K562 (cell line): ENCODE data around the gene USP50. TPM values are rescaled to one million over a fixed set of nuclear protein-coding genes. Genes with fewer than 3 reads are reported as not detected.

Experiments used
- CBX8 ChIP-seq: fragments of 200-600 bp; sonication (generic); IDR thresholded peaks from 2 replicates; pipeline ENCODE4 v1.6.1; 2012; ENCODE audit warnings: borderline replicate concordance, mixed run types, low read depth, mild to moderate bottlenecking, moderate library complexity, mixed read lengths, low read length, control low read depth, inconsistent platforms; ENCODE audit not compliant: poor library complexity, severe bottlenecking; ENCODE audit errors: extremely low read depth
- TRIM28 ChIP-seq: fragments of 450-650 bp; IDR thresholded peaks from 2 replicates; pipeline ENCODE4 v1.6.1; 2017
- ZBTB40 ChIP-seq, 2 experiments: fragments of 450-650 bp in 1 of 2; sonication (generic) in 1 of 2; formaldehyde crosslinking in 1 of 2; IDR thresholded peaks; 2 replicates each; pipeline versions ENCODE4 v1.7.1 to v1.9.0; 2016 to 2022; ENCODE audit warnings: inconsistent platforms in 1 of 2, mild to moderate bottlenecking in 1 of 2, missing genetic modification reagents in 1 of 2
- ZMIZ1 ChIP-seq, 2 experiments: fragments of 150-350 bp in 1 of 2; IDR thresholded peaks; 2 replicates each; pipeline ENCODE4 v1.6.1; 2012 to 2016; ENCODE audit warnings: low read depth in 2 of 2, low read length in 2 of 2, mild to moderate bottlenecking in 1 of 2, moderate library complexity in 1 of 2
- polyA plus RNA-seq, 8 experiments: library from polyadenylated mRNA; depleted of rRNA in 4 of 8; stranded (reverse) in 5 of 8; unstranded in 3 of 8; fragments of >200 nt; fragmentation: Nextera tagmentation in 2 of 8; fragmentation: Illumina TruSeq in 1 of 8; extraction: Ambion mirVana in 2 of 8; extraction: Trizol in 1 of 8; gene quantifications; 2 replicates each; pipeline versions ENCODE4 v1.2.1 to v1.2.3, GENCODE V29; 2011 to 2014; ENCODE audit warnings: inconsistent platforms in 1 of 8, missing spikeins in 1 of 8
- total RNA-seq, 7 experiments: library from RNA; depleted of rRNA in 6 of 7; stranded (reverse); fragments of >200 nt in 6 of 7; fragmentation: Illumina TruSeq in 2 of 7; extraction: Trizol in 2 of 7; gene quantifications; 2 replicates each; pipeline versions ENCODE4 v1.2.1 to v1.2.3, GENCODE V29; 2011 to 2021; ENCODE audit warnings: low replicate concordance in 1 of 7

Gene USP50
- total and polyA plus RNA-seq, 9 of the 15 experiments (the other 6 are each of a cell fraction or from before 2014, with no cell fraction given), result not detected

GRCh38 chr15:50471072-50471471, 75.4 kb downstream of the USP50 start (continued):
- TF ChIP-seq ZBTB40 (IDR thresholded peaks at IDR 0.05) (no peak), ZBTB40 (CRISPR knock-in tag; IDR thresholded peaks at IDR 0.05) (no peak), CBX8 (no peak), TRIM28 (no peak), ZMIZ1 (IDR thresholded peaks at IDR 0.05; ENCODE audit: low read depth in 2 of 2, low read length in 2 of 2) (no peak)
- TF ChIP-seq, all 486 proteins: peak for 0
